BLaER1 treated with 17β-estradiol and CSF1 and Interleukin-3, amounts not matched to agents 10 nM and 100 nM (cell line): ENCODE measurements around the gene TMEM37.
A peak's percentile ranks its signal among the peaks of the same experiment; 100 is the strongest.

Experiments
- H3K27ac ChIP-seq, 11 experiments: shearing (Covaris generic); formaldehyde crosslinking; 2 replicates each; pipeline ENCODE4 v1.8.1; 2022
- H3K27me3 ChIP-seq, 11 experiments: shearing (Covaris generic); formaldehyde crosslinking; 2 replicates each; pipeline ENCODE4 v1.8.1; 2022
- H3K36me3 ChIP-seq, 11 experiments: shearing (Covaris generic); formaldehyde crosslinking; 2 replicates each; pipeline ENCODE4 v1.8.1; 2022
- H3K4me1 ChIP-seq, 10 experiments: shearing (Covaris generic); formaldehyde crosslinking; 2 replicates each; pipeline ENCODE4 v1.8.1; 2022
- H3K4me2 ChIP-seq, 11 experiments: shearing (Covaris generic); formaldehyde crosslinking; 2 replicates each; pipeline ENCODE4 v1.8.1; 2022
- H3K4me3 ChIP-seq, 10 experiments: shearing (Covaris generic); formaldehyde crosslinking; 2 replicates each; pipeline ENCODE4 v1.8.1; 2022
- H3K9ac ChIP-seq, 11 experiments: shearing (Covaris generic); formaldehyde crosslinking; 2 replicates each; pipeline ENCODE4 v1.8.1; 2022
- H3K9me3 ChIP-seq, 11 experiments: shearing (Covaris generic); formaldehyde crosslinking; replicated peaks in 1 of 11; 2 replicates each; pipeline ENCODE4 v1.8.1; 2022
- H4K20me1 ChIP-seq, 11 experiments: shearing (Covaris generic); formaldehyde crosslinking; 2 replicates each; pipeline ENCODE4 v1.8.1; 2022
- Cebpa-rat ChIP-seq, 11 experiments: shearing (Covaris generic); IDR thresholded peaks; 2 replicates each; pipeline ENCODE4 v1.8.1; 2022

TMEM37 gene

DNA sequence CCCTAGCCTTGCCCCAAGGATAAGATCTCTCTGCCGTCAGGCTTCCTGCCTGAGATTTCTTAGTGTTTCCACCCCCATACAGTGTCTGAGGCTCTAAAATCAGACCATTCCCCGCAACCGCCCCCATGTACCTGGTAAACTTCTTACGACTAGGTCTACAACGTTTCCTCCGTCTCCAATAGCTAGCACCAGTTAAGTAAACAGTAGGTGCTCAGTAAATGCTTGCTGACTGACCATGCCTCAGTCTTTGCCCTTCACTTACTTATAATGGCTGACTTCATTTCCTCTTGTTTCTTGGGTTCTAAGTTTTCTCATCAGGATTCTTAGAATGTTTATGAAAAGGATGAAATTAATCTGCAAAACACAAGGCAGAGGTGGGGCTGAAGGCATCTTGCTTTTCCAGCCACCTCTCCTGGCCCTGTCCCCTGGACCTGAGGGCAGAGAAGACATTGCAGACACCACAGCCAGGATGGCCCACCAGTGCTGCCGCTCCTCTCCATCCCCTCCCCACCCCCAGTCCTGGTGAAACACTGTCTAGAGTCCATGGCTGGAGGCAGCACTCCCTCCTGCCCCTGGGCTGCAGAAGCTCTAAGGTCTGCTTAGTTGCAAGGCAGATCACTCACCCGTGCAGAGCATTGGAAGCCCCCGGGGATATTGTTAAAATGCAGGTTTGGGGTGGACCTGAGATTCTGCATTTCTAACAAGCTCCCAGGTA is 16.9 kb downstream of the TMEM37 start:
- Histone ChIP-seq H3K4me2 (peak overlapping the region; percentile 8 to 61 (median 28); a peak in 17 of 22 replicates), H3K27me3 (no peaks in the 10 kb centered on the region), H3K9me3 (peaks cover 0 to 8% (median 0%) of the 10 kb centered on the region in 11 experiments; a peak in 9 of 22 replicates), H3K27ac (no peak overlapping the region), H3K4me3 (no peak overlapping the region), H3K36me3 (no peaks in the 10 kb centered on the region), H4K20me1 (peaks cover 0 to 12% (median 0%) of the 10 kb centered on the region in 11 experiments; a peak in 2 of 22 replicates), H3K9ac (no peak overlapping the region), H3K4me1 (peaks cover 13 to 40% (median 20%) of the 10 kb centered on the region in 10 experiments; a peak in 19 of 20 replicates)
- TF ChIP-seq Cebpa-rat (IDR thresholded peaks at IDR 0.05): no peak

DNA sequence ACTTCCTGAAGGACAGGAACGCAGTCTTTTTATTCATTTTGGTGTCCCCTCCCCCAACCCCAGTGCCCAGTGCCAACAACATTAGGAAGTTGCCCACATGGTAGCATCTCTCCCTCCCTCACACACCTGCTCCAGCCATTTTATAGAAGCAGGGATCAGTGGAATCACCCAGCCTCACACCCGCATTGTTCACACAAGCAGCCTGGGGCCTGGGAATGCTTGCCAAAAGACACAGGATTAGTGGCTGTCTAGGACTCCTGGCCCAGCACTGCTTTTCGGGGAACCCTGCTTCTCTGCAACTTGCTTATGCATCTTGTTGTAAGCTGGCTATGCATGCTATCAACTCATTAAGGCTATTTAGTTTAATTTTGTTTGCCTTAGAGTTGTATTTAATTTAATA is 17.9 kb downstream of the TMEM37 start:
- Histone ChIP-seq H3K9me3 (peaks cover 0 to 8% (median 0%) of the 10 kb centered on the region in 11 experiments; a peak in 9 of 22 replicates), H3K4me3 (no peak overlapping the region), H3K4me1 (peaks cover 13 to 40% (median 20%) of the 10 kb centered on the region in 10 experiments; a peak in 19 of 20 replicates), H3K27me3 (no peaks in the 10 kb centered on the region), H3K4me2 (peak overlapping the region in 9 of 11 experiments; percentile 16 to 61 (median 32); a peak in 12 of 22 replicates), H3K36me3 (no peaks in the 10 kb centered on the region), H3K27ac (no peak overlapping the region), H3K9ac (no peak overlapping the region), H4K20me1 (peaks cover 0 to 9% (median 0%) of the 10 kb centered on the region in 11 experiments; a peak in 2 of 22 replicates)
- no peak for TF ChIP-seq Cebpa-rat (IDR thresholded peaks at IDR 0.05)

DNA sequence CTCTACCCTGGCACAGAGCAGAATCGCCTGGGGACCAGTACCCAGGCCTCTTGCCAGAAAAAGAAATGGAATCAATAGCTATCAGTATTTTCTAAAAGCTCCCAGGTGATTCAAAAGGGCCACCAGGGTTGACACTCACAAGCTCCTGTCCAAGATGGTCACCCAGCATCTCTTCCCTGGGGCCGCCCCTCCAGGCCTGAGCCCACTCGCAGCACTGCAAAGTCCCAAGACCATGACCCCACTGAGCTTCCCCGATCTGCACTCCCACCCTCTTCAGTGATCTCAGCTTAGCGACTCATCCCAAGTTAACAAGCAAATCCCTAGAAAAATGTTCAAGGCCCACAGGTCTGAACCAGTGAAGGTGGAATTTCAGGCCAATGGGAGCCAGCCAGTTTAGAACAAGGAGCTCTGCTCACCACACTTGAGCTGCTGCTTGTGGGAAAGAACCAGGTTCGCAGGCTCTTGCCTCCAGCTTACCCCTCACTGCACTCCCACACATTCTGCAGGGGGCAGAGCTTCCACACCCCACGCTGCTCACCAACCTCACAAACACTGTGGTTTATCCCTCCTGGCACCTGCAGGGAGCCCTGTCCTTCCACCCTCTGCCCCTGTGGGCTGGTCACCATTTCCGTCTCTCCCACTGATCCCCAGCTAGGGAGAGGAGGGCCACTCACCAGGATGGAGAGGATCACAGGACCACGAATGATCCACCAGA is 19.8 kb downstream of the TMEM37 start:
- H3K4me1 ChIP-seq: peaks cover 21 to 39% (median 23%) of the 10 kb centered on the region in 10 experiments
- H4K20me1 ChIP-seq: peaks cover 0 to 9% (median 0%) of the 10 kb centered on the region in 11 experiments; a peak in 2 of 22 replicates
- H3K27me3 ChIP-seq: no peaks in the 10 kb centered on the region
- H3K27ac ChIP-seq: no peak overlapping the region
- no peaks in the 10 kb centered on the region for H3K36me3 ChIP-seq
- no peak for TF ChIP-seq Cebpa-rat (IDR thresholded peaks at IDR 0.05)
- no peak overlapping the region for H3K4me3 ChIP-seq
- no peaks in the 10 kb centered on the region for H3K9me3 ChIP-seq
- H3K4me2 ChIP-seq: no peak overlapping the region
- no peak overlapping the region for H3K9ac ChIP-seq

DNA sequence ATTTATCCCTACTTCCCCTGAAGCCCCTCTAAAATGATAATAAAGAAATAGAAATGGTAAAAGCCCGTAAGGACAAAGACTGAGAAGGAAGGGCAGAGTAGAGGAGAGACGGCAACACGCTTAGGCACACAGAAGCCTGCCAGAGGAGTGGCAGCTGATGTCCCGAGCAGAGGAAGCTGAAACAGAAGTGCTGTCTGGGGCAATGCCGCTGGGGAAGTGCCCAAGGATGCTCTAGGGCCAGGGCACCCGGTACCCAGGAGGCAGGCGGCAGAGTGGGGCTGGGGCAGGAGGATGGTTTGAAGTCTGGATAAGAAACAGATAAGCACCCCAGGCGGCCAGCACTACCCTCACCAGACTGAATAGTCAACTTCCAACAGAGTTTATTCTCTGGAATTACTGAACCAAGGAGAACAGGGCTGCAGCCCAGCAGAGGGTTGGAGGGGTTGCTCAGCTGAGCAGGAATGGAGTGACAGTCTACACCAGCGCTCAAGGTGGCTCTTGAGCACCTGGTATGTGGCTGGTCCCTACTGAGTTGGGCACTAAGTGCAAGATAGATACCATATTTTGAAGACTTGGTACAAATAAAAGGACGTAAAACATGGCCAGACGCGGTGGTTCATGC is 22.4 kb downstream of the TMEM37 start:
- no peak overlapping the region for H3K4me3 ChIP-seq
- H3K27me3 ChIP-seq: no peaks in the 10 kb centered on the region
- TF ChIP-seq Cebpa-rat (IDR thresholded peaks at IDR 0.05): no peak
- no peak overlapping the region for H3K4me2 ChIP-seq
- peaks cover 12 to 27% (median 14%) of the 10 kb centered on the region in 10 experiments for H3K4me1 ChIP-seq
- H3K36me3 ChIP-seq: no peaks in the 10 kb centered on the region
- H4K20me1 ChIP-seq: peaks cover 0 to under 1% (median 0%) of the 10 kb centered on the region in 11 experiments; a peak in 1 of 22 replicates
- no peaks in the 10 kb centered on the region for H3K9me3 ChIP-seq
- H3K9ac ChIP-seq: no peak overlapping the region
- no peak overlapping the region for H3K27ac ChIP-seq

DNA sequence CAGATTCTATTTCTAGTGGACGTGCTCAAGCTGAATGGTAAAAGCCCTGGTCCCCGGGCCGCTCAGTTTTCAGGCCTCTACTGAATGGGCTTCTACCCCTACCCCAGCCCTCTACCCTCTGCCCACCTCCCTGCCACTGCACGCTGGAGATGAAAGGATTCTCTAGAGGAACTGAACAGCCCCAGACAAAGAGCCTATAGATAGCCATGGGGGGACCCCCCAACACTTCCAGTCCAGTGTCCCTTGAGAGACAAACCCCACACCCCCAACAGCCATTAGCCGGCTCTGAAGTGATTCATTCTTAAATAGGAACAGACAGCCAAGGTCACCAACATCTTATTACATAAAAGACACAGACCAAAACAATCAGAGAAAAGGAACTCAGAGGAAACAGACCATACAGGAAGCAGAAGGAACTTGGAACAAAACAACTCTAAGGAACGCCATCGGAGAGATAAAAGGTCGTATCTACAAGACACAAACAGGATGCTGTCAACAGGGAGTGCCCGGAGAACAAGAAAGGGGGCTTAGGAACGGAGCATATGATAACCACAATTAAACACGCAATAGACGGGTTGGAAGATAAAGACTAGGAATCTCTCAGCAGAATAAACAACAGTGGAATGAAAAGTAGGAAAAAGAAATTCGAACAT is 23.5 kb downstream of the TMEM37 start:
- H3K4me3 ChIP-seq: no peak overlapping the region
- no peaks in the 10 kb centered on the region for H4K20me1 ChIP-seq
- TF ChIP-seq Cebpa-rat (IDR thresholded peaks at IDR 0.05): no peak
- H3K27me3 ChIP-seq: no peaks in the 10 kb centered on the region
- H3K27ac ChIP-seq: peak overlapping the region in 4 of 11 experiments; percentile 4 to 43 (median 36); a peak in 5 of 22 replicates
- no peaks in the 10 kb centered on the region for H3K36me3 ChIP-seq
- H3K4me1 ChIP-seq: peaks cover 6 to 19% (median 9%) of the 10 kb centered on the region in 10 experiments; a peak in 19 of 20 replicates
- no peak overlapping the region; a peak in 1 of 22 replicates for H3K9ac ChIP-seq
- H3K4me2 ChIP-seq: peak overlapping the region; percentile 15 to 62 (median 49); a peak in 21 of 22 replicates
- H3K9me3 ChIP-seq: no peaks in the 10 kb centered on the region

DNA sequence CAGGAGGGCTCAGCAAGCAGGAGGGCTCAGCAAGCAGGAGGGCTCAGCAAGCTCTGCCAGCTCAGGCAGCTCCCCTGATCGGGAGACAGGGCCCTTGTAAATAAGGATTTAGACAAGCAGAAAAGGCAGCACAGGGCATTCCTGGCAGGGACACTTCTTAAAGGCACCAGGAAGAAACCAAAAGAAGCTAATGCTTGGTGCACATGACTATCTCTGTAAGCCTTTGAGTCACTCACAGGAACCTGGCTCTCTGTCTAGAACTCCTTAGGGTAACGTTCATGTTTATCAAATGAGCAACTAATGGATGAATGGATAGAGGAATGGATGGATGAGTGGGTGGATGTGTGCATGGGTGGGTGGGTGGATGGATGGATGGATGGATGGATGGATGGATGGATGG is 28.4 kb downstream of the TMEM37 start:
- no peak overlapping the region for H3K4me3 ChIP-seq
- no peak for TF ChIP-seq Cebpa-rat (IDR thresholded peaks at IDR 0.05)
- no peak overlapping the region for H3K9ac ChIP-seq
- no peak overlapping the region for H3K4me2 ChIP-seq
- no peak overlapping the region for H3K27ac ChIP-seq
- no peaks in the 10 kb centered on the region for H3K36me3 ChIP-seq
- no peaks in the 10 kb centered on the region; a peak in 1 of 22 replicates for H4K20me1 ChIP-seq
- H3K9me3 ChIP-seq: no peaks in the 10 kb centered on the region
- H3K4me1 ChIP-seq: peaks cover 4 to 17% (median 7%) of the 10 kb centered on the region in 10 experiments; a peak in 19 of 20 replicates
- H3K27me3 ChIP-seq: no peaks in the 10 kb centered on the region

DNA sequence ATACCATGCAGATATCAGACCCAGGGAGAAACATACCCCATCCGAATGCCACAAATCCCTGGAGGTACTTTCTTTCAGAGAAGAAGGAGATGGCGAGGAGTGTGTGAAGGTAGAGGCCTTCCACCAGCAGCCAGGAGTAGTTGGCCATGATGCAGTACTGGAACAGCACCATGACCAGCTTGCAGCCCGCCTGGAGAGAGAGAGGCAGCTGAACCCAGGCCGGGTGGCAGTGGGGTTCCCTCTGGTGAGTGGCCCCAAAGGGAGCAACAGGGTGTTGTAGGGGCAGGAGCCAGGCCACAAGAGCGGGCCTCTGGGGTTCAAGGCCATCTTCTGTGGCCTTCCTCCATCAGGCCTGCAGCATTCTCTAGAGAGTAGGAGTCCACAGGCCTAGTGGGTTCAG is 30.2 kb downstream of the TMEM37 start:
- no peaks in the 10 kb centered on the region for H3K36me3 ChIP-seq
- TF ChIP-seq Cebpa-rat (IDR thresholded peaks at IDR 0.05): no peak
- H3K4me2 ChIP-seq: no peak overlapping the region
- no peak overlapping the region for H3K27ac ChIP-seq
- H3K9me3 ChIP-seq: no peaks in the 10 kb centered on the region
- no peak overlapping the region for H3K9ac ChIP-seq
- H3K4me3 ChIP-seq: no peak overlapping the region
- no peaks in the 10 kb centered on the region for H3K27me3 ChIP-seq
- H3K4me1 ChIP-seq: peaks cover 0 to 14% (median 0%) of the 10 kb centered on the region in 10 experiments; a peak in 4 of 20 replicates
- H4K20me1 ChIP-seq: no peaks in the 10 kb centered on the region; a peak in 1 of 22 replicates

DNA sequence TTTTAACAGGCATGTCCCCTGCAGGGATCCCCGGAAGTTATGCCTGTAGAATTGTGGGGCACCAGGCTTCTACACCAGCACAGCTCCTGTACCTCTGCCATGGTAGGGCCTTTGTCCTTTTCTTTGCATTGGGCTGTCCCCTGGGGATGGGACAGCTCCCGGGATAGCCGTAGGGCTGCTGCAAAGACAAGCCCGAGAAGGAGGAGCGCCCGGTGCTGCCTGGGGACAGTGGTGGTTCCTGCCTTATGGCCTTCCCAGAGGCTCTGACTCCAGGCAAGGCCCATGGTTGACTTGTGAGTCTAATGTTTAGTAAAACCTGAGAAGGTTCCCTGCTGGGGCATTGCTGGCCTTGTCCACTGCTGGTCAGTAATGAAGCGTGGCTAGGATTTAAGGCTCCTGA is 30.9 kb downstream of the TMEM37 start:
- Histone ChIP-seq H3K27me3 (no peaks in the 10 kb centered on the region), H4K20me1 (no peaks in the 10 kb centered on the region; a peak in 1 of 22 replicates), H3K4me2 (no peak overlapping the region), H3K36me3 (no peaks in the 10 kb centered on the region), H3K9me3 (no peaks in the 10 kb centered on the region), H3K4me3 (no peak overlapping the region), H3K9ac (no peak overlapping the region), H3K4me1 (peaks cover 0 to 14% (median 0%) of the 10 kb centered on the region in 10 experiments; a peak in 4 of 20 replicates), H3K27ac (no peak overlapping the region)
- no peak for TF ChIP-seq Cebpa-rat (IDR thresholded peaks at IDR 0.05)
